Smooth muscle cell (in vitro differentiated cells): ENCODE results near the gene RERE. TPM values are rescaled to one million over a fixed set of nuclear protein-coding genes. Genes with fewer than 3 reads are reported as not detected.

Experiments used
- DNase-seq: peaks from one replicate; lab custom pipeline; 2025; ENCODE audit not compliant: unreplicated experiment; lab: John Stamatoyannopoulos, UW
- H2AFZ ChIP-seq: fragments of 200-600 bp; sonication (generic); 2 replicates; pipeline ENCODE4 v1.6.0; 2016; ENCODE audit warnings: antibody characterized with exemption, low read depth, mild to moderate bottlenecking
- H3F3A ChIP-seq: fragments of 200-600 bp; sonication (generic); 2 replicates; pipeline ENCODE4 v1.6.0; 2017; ENCODE audit warnings: antibody characterized with exemption, low read depth
- H3K27ac ChIP-seq: fragments of 200-600 bp; sonication (generic); 2 replicates; pipeline ENCODE4 v1.5.1; 2016; ENCODE audit warnings: low read depth, mild to moderate bottlenecking
- H3K27me3 ChIP-seq: fragments of 200-600 bp; sonication (generic); 2 replicates; pipeline ENCODE4 v1.6.1; 2016; ENCODE audit warnings: low read depth, mild to moderate bottlenecking
- H3K36me3 ChIP-seq: fragments of 200-600 bp; sonication (generic); 2 replicates; pipeline ENCODE4 v1.5.1; 2016; ENCODE audit warnings: low read depth
- H3K4me1 ChIP-seq: fragments of 200-600 bp; sonication (generic); 2 replicates; pipeline ENCODE4 v1.5.1; 2016; ENCODE audit warnings: low read depth
- H3K4me2 ChIP-seq: fragments of 200-600 bp; sonication (generic); 2 replicates; pipeline ENCODE4 v1.6.0; 2016; ENCODE audit warnings: mild to moderate bottlenecking
- H3K4me3 ChIP-seq: fragments of 200-600 bp; sonication (generic); 2 replicates; pipeline ENCODE4 v1.5.1; 2016; ENCODE audit warnings: mild to moderate bottlenecking
- H3K79me2 ChIP-seq: fragments of 200-600 bp; sonication (generic); 2 replicates; pipeline ENCODE4 v1.6.0; 2016; ENCODE audit warnings: low read depth, mild to moderate bottlenecking
- H3K9ac ChIP-seq: fragments of 200-600 bp; sonication (generic); 2 replicates; pipeline ENCODE4 v1.6.0; 2016; ENCODE audit warnings: low read depth
- H3K9me3 ChIP-seq: fragments of 200-600 bp; sonication (generic); replicated peaks from 2 replicates; pipeline ENCODE4 v1.5.1; 2016; ENCODE audit warnings: low read depth
- H4K20me1 ChIP-seq: fragments of 200-600 bp; sonication (generic); 2 replicates; pipeline ENCODE4 v1.6.0; 2016; ENCODE audit warnings: low read depth
- WGBS: methylation state at CpG from one replicate; pipeline ENCODE4 v1.1.7; 2016; ENCODE audit warnings: low lambda C conversion rate; 5-methylcytosine and 5-hydroxymethylcytosine counted together
- polyA plus RNA-seq: library from polyadenylated mRNA; unstranded; fragments of >200 nt; fragmentation: Nextera tagmentation; extraction: Ambion mirVana; gene quantifications from 2 replicates; pipeline ENCODE4 v1.2.1, GENCODE V29; 2016
- total RNA-seq: library from RNA; depleted of rRNA; stranded (reverse); fragments of >200 nt; gene quantifications from 2 replicates; pipeline ENCODE4 v1.2.3, GENCODE V29; 2014
- TF ChIP-seq, protein P1 (sequence below): fragments of 200-600 bp; sonication (generic); IDR thresholded peaks from 2 replicates; pipeline ENCODE4 v1.5.1; 2017; ENCODE audit warnings: borderline replicate concordance, mild to moderate bottlenecking, antibody characterized with exemption; ENCODE audit not compliant: insufficient read depth, poor library complexity, severe bottlenecking

The RERE gene
- total and polyA plus RNA-seq, 2 experiments from 2014 or later = 45.6 to 59.2 TPM

DNA sequence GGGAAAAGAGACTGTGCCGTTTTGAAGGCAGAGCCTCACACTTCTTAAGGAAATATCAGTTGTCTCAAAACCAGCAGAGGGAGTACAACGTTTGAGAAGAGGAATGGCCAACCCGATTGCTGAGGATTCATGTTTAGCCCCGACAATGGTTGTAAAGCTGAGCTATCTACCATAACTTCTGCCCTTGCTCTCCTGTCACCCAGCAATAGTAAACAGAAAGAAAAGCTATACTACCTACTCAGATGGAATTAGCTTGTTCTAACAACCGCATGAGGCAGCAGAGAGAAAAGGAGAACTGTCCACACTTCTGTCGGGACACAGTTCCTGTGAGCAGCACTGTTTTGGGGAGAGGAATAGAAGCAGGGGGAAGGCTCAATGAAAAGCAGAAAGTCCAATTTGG, 408.3 kb downstream of the RERE start:
- peaks cover 94% of the 10 kb centered on the region for H3K79me2 ChIP-seq
- 3% methylated on average over 6 of the region's 6 CpGs for WGBS

DNA sequence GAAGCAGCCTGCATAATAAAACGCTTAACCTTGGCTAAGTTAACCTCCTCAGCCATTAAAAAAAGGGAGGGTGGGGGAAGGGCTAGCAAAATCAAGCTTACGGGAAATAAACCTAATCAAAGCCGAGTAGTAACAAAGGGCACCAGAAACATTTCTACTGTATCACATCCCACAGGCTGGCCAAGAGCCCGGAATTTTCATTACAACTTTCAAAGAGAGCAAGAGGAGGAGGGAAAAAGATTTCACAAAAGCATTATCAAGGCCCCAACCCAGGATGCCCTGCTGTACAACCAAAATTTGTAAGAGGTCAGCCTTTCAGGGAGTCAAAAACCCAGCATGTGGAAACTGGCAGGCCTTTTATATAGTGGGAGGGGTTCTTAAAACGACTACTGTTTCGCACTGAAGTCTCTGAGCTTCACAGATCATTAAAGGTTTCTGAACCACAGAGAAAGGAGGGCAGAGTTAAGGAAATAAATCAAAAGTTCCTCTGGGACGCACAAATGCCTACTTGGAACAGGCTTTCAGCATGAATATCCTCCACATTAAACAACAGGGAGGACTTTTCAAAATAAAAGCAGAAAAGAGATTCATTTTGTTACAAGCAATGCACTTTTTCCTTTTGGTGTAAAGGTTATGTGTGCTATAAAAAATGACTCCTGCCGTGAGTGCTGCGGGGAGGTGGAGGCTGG, 409.1 kb downstream of the RERE start:
- Histone ChIP-seq H3K4me3 (no peak overlapping the region), H3K9me3 (no peaks in the 10 kb centered on the region), H3K79me2 (peaks cover 94% of the 10 kb centered on the region), H3K36me3 (no peaks in the 10 kb centered on the region), H3K4me2 (peak overlapping the region; percentile 30), H3K27me3 (no peaks in the 10 kb centered on the region), H4K20me1 (peaks cover 93% of the 10 kb centered on the region), H3K9ac (no peak overlapping the region), H3K27ac (peak overlapping the region; percentile 48), H2AFZ (no peak overlapping the region), H3F3A (no peaks in the 10 kb centered on the region), H3K4me1 (peaks cover 49% of the 10 kb centered on the region)
- 47% methylated on average over 9 of the region's 9 CpGs for WGBS
- TF ChIP-seq, protein P1, sequence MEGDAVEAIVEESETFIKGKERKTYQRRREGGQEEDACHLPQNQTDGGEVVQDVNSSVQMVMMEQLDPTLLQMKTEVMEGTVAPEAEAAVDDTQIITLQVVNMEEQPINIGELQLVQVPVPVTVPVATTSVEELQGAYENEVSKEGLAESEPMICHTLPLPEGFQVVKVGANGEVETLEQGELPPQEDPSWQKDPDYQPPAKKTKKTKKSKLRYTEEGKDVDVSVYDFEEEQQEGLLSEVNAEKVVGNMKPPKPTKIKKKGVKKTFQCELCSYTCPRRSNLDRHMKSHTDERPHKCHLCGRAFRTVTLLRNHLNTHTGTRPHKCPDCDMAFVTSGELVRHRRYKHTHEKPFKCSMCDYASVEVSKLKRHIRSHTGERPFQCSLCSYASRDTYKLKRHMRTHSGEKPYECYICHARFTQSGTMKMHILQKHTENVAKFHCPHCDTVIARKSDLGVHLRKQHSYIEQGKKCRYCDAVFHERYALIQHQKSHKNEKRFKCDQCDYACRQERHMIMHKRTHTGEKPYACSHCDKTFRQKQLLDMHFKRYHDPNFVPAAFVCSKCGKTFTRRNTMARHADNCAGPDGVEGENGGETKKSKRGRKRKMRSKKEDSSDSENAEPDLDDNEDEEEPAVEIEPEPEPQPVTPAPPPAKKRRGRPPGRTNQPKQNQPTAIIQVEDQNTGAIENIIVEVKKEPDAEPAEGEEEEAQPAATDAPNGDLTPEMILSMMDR = no peak
- no peak for DNase-seq

More for the DNA sequence above, 408.3 kb downstream of the RERE start:
- H4K20me1 ChIP-seq = peaks cover 98% of the 10 kb centered on the region
- H3F3A ChIP-seq = no peaks in the 10 kb centered on the region
- no peak for DNase-seq
- TF ChIP-seq, protein P1 = peak; percentile 38
- peak overlapping the region; percentile 48 for H3K27ac ChIP-seq
- H3K4me2 ChIP-seq = peak overlapping the region; percentile 30
- H3K9ac ChIP-seq = no peak overlapping the region
- H3K36me3 ChIP-seq = no peaks in the 10 kb centered on the region
- H3K27me3 ChIP-seq = no peaks in the 10 kb centered on the region
- peaks cover 49% of the 10 kb centered on the region for H3K4me1 ChIP-seq
- peak overlapping the region; percentile 1 for H3K4me3 ChIP-seq
- H2AFZ ChIP-seq = no peak overlapping the region
- no peaks in the 10 kb centered on the region for H3K9me3 ChIP-seq

GRCh38 chr1:8407652-8408051, 409.8 kb downstream of the RERE start:
- Histone ChIP-seq H4K20me1 (peaks cover 93% of the 10 kb centered on the region), H3K4me2 (peak overlapping the region; percentile 30), H3K36me3 (peaks cover under 1% of the 10 kb centered on the region), H3F3A (no peaks in the 10 kb centered on the region), H3K4me3 (no peak overlapping the region), H3K4me1 (peaks cover 45% of the 10 kb centered on the region), H3K9ac (no peak overlapping the region), H3K9me3 (no peaks in the 10 kb centered on the region), H3K79me2 (peaks cover 94% of the 10 kb centered on the region), H3K27me3 (no peaks in the 10 kb centered on the region), H3K27ac (peak overlapping the region; percentile 48), H2AFZ (no peak overlapping the region)
- DNase-seq = no peak
- 83% methylated on average over 5 of the region's 5 CpGs for WGBS
- TF ChIP-seq, protein P1 = no peak

DNA sequence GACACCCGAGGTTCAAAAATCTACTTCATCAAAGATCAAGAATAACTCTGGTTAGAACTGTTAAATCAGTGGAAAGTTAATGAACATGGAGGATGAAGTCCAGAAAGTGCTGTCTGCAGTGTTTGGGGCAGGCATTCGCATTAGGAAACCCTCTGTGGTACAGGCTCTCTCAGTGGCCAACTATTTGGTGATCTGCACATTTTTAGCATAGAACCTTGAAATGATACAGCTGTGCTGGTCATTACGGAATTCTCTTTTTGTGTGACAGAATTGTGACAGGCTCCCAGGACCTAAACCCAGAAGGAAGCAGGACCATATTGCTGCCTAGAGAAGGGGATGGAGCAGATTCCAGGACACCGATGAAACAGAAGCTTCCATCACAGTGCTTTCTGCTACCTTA, 410.5 kb downstream of the RERE start:
- no peak overlapping the region for H2AFZ ChIP-seq
- H3K4me2 ChIP-seq = no peak overlapping the region
- peaks cover 6% of the 10 kb centered on the region for H3K36me3 ChIP-seq
- 90% methylated on average over 4 of the region's 4 CpGs for WGBS
- peaks cover 93% of the 10 kb centered on the region for H4K20me1 ChIP-seq
- H3K4me3 ChIP-seq = no peak overlapping the region
- no peak overlapping the region for H3K27ac ChIP-seq
- H3K27me3 ChIP-seq = no peaks in the 10 kb centered on the region
- H3F3A ChIP-seq = no peaks in the 10 kb centered on the region
- no peaks in the 10 kb centered on the region for H3K9me3 ChIP-seq
- TF ChIP-seq, protein P1 = no peak
- peaks cover 96% of the 10 kb centered on the region for H3K79me2 ChIP-seq
- DNase-seq = no peak
- H3K4me1 ChIP-seq = peaks cover 39% of the 10 kb centered on the region
- H3K9ac ChIP-seq = no peak overlapping the region
